SK-N-SH (cell line): ENCODE data around the gene YARS1. TPM values are rescaled to one million over a fixed set of nuclear protein-coding genes. Genes with fewer than 3 reads are reported as not detected.

ENCODE experiments used
- CTCF ChIA-PET: fragments of 300-600, 350-600 bp; formaldehyde crosslinking; extraction: SDS; loops from one replicate; lab custom pipeline; 2021; lab: Yijun Ruan, JAX
- POLR2A ChIA-PET: fragments of 350-600 bp; sonication (Branson Sonifier 250); formaldehyde crosslinking; extraction: SDS; loops from one replicate; lab custom pipeline; 2020; ENCODE audit warnings: antibody characterized with exemption, inconsistent platforms; lab: Yijun Ruan, JAX
- DNase-seq: peaks from one replicate; pipeline ENCODE4 v3.0.0; 2012
- H2AFZ ChIP-seq: fragments of 200-600 bp; sonication (generic); 2 replicates; pipeline ENCODE4 v1.8.1; 2016; ENCODE audit warnings: antibody characterized with exemption, mild to moderate bottlenecking, low read depth
- H3F3A ChIP-seq: fragments of 200-600 bp; sonication (generic); replicated peaks from 2 replicates; pipeline ENCODE3; 2016; ENCODE audit warnings: antibody characterized with exemption, mild to moderate bottlenecking; ENCODE audit not compliant: insufficient read depth
- H3K27ac ChIP-seq, 2 experiments: fragments of 200-500 bp in 1 of 2; fragments of 200-600 bp in 1 of 2; sonication (Bioruptor generic) in 1 of 2; sonication (generic), shearing (Covaris generic) in 1 of 2; 2 replicates each; pipeline versions ENCODE4 v1.5.1 to v1.6.1; 2014 to 2016; ENCODE audit warnings: low read depth in 2 of 2, inconsistent platforms in 1 of 2, low read length in 1 of 2, mild to moderate bottlenecking in 1 of 2, mixed read lengths in 1 of 2
- H3K27me3 ChIP-seq: fragments of 200-600 bp; sonication (generic), shearing (Covaris generic); 2 replicates; pipeline ENCODE4 v1.6.1; 2016; ENCODE audit warnings: mixed run types; ENCODE audit not compliant: insufficient read depth
- H3K36me3 ChIP-seq, 2 experiments: fragments of 200-500 bp in 1 of 2; fragments of 200-600 bp in 1 of 2; sonication (Bioruptor generic) in 1 of 2; sonication (generic) in 1 of 2; replicated peaks in 1 of 2; 2 replicates each; pipeline versions ENCODE3 to v1.5.1; 2014 to 2016; ENCODE audit warnings: low read length in 1 of 2, mild to moderate bottlenecking in 1 of 2; ENCODE audit not compliant: insufficient read depth in 2 of 2, control insufficient read depth in 1 of 2
- H3K4me1 ChIP-seq, 2 experiments: fragments of 200-500 bp in 1 of 2; fragments of 200-600 bp in 1 of 2; sonication (Bioruptor generic) in 1 of 2; sonication (generic), shearing (Covaris generic) in 1 of 2; 2 replicates each; pipeline versions ENCODE4 v1.5.1 to v1.6.1; 2014 to 2016; ENCODE audit warnings: low read depth in 1 of 2, low read length in 1 of 2, mixed run types in 1 of 2; ENCODE audit not compliant: insufficient read depth in 2 of 2, control insufficient read depth in 1 of 2
- H3K4me2 ChIP-seq: fragments of 200-600 bp; sonication (generic), shearing (Covaris generic); 2 replicates; pipeline ENCODE4 v1.6.1; 2017; ENCODE audit warnings: mixed run types
- H3K4me3 ChIP-seq, 2 experiments: fragments of 200-500 bp in 1 of 2; fragments of 200-600 bp in 1 of 2; sonication (Bioruptor generic) in 1 of 2; sonication (generic), shearing (Covaris generic) in 1 of 2; 2 replicates each; pipeline versions ENCODE4 v1.5.1 to v1.8.1; 2014 to 2016; ENCODE audit warnings: low read depth in 2 of 2, inconsistent platforms in 1 of 2, low read length in 1 of 2, mild to moderate bottlenecking in 1 of 2, mixed read lengths in 1 of 2, moderate library complexity in 1 of 2
- H3K79me2 ChIP-seq: fragments of 200-600 bp; sonication (generic); 2 replicates; pipeline ENCODE4 v1.8.1; 2017; ENCODE audit warnings: mild to moderate bottlenecking; ENCODE audit not compliant: insufficient read depth
- H3K9ac ChIP-seq: fragments of 200-600 bp; sonication (generic); 2 replicates; pipeline ENCODE4 v1.6.1; 2017; ENCODE audit warnings: mixed run types
- H3K9me2 ChIP-seq: fragments of 200-600 bp; sonication (generic); 2 replicates; pipeline ENCODE4 v1.6.1; 2017; ENCODE audit warnings: mixed run types
- H3K9me3 ChIP-seq: fragments of 200-600 bp; sonication (generic); 2 replicates; pipeline ENCODE4 v1.6.1; 2017; ENCODE audit warnings: mixed run types, mild to moderate bottlenecking, moderate library complexity
- H4K20me1 ChIP-seq: fragments of 200-600 bp; sonication (generic); 2 replicates; pipeline ENCODE4 v1.6.1; 2017; ENCODE audit warnings: mild to moderate bottlenecking, mixed run types; ENCODE audit not compliant: insufficient read depth
- ELF1 ChIP-seq: IDR thresholded peaks from 2 replicates; pipeline ENCODE4 v1.4.0; 2012
- FOSL2 ChIP-seq: IDR thresholded peaks from 2 replicates; pipeline ENCODE4 v1.4.0; 2012; ENCODE audit warnings: low read depth, mild to moderate bottlenecking, moderate library complexity, borderline replicate concordance
- FOXM1 ChIP-seq: IDR thresholded peaks from 2 replicates; pipeline ENCODE4 v1.4.0; 2012; ENCODE audit warnings: low read depth, mild to moderate bottlenecking
- JUND ChIP-seq: IDR thresholded peaks from 2 replicates; pipeline ENCODE4 v1.4.0; 2012
- MEF2A ChIP-seq: IDR thresholded peaks from 2 replicates; pipeline ENCODE4 v1.4.0; 2012; ENCODE audit warnings: low read depth, borderline replicate concordance
- MXI1 ChIP-seq: IDR thresholded peaks from 2 replicates; pipeline ENCODE4 v1.6.1; 2012; ENCODE audit warnings: mild to moderate bottlenecking, low read depth, low read length, improper control_type of control experiment
- NFIC ChIP-seq: IDR thresholded peaks from 2 replicates; pipeline ENCODE4 v1.4.0; 2012; ENCODE audit warnings: borderline replicate concordance
- NRF1 ChIP-seq: IDR thresholded peaks from 2 replicates; pipeline ENCODE4 v1.6.1; 2012; ENCODE audit warnings: low read depth, mild to moderate bottlenecking, low read length
- RCOR1 ChIP-seq: fragments of 150-350 bp; IDR thresholded peaks from 2 replicates; pipeline ENCODE4 v1.6.1; 2017; ENCODE audit warnings: antibody characterized with exemption, low read length
- RFX5 ChIP-seq: IDR thresholded peaks from 2 replicates; pipeline ENCODE4 v1.6.1; 2012; ENCODE audit warnings: mild to moderate bottlenecking, improper control_type of control experiment, low read length
- RXRA ChIP-seq: IDR thresholded peaks from 2 replicates; pipeline ENCODE4 v1.4.0; 2012; ENCODE audit warnings: low read depth, mild to moderate bottlenecking, borderline replicate concordance
- SIN3A ChIP-seq: IDR thresholded peaks from 2 replicates; pipeline ENCODE4 v1.6.1; 2012; ENCODE audit warnings: low read depth, mild to moderate bottlenecking, low read length, moderate library complexity, borderline replicate concordance
- TCF12 ChIP-seq: IDR thresholded peaks from 2 replicates; pipeline ENCODE4 v1.4.0; 2012
- YY1 ChIP-seq: IDR thresholded peaks from 2 replicates; pipeline ENCODE4 v1.4.0; 2012; ENCODE audit warnings: low read depth, mild to moderate bottlenecking
- WGBS: methylation state at CpG from one replicate; pipeline ENCODE4 v1.1.6; 2017; ENCODE audit warnings: low lambda C conversion rate; 5-methylcytosine and 5-hydroxymethylcytosine counted together
- polyA plus RNA-seq, 3 experiments: library from polyadenylated mRNA; depleted of rRNA; stranded (reverse); fragments of >200 nt; gene quantifications; 2 replicates each; pipeline ENCODE4 v1.2.3, GENCODE V29; 2012
- TF ChIP-seq, protein P1 (sequence below): fragments of 150-350 bp; IDR thresholded peaks from 2 replicates; pipeline ENCODE4 v1.6.1; 2016; ENCODE audit warnings: mild to moderate bottlenecking, low read depth, low read length
- TF ChIP-seq, protein P2 (sequence below): IDR thresholded peaks from 2 replicates; pipeline ENCODE4 v1.6.1; 2012; ENCODE audit warnings: mild to moderate bottlenecking, low read depth, low read length, moderate library complexity
- TF ChIP-seq, protein P3 (sequence below): IDR thresholded peaks from 2 replicates; pipeline ENCODE4 v1.4.0; 2012; ENCODE audit warnings: low read depth, borderline replicate concordance
- TF ChIP-seq, protein P4 (sequence below): IDR thresholded peaks from 2 replicates; pipeline ENCODE4; 2012

YARS1 gene
- polyA plus RNA-seq, 1 of the 3 experiments (the other 2 are of a cell fraction): 46.3 TPM

DNA sequence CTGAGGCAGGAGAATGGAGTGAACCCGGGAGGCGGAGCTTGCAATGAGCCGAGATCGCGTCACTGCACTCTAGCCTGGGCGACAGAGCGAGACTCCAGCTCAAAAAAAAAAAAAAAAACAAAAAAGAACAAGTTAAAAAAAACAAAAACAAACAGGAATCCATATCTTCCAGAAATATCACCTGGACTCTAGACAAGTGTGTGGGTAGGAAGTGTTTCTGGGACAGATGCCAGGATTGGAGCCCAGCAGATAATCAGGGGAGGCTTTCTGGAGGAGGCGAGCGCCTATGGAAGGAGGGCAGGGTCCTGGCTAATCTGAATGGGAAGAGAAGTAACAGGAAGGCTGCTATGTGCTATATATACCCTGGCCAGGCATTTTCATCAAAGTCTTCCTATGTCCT lies 71.0 kb downstream of the YARS1 start:
- TF ChIP-seq, protein P1, sequence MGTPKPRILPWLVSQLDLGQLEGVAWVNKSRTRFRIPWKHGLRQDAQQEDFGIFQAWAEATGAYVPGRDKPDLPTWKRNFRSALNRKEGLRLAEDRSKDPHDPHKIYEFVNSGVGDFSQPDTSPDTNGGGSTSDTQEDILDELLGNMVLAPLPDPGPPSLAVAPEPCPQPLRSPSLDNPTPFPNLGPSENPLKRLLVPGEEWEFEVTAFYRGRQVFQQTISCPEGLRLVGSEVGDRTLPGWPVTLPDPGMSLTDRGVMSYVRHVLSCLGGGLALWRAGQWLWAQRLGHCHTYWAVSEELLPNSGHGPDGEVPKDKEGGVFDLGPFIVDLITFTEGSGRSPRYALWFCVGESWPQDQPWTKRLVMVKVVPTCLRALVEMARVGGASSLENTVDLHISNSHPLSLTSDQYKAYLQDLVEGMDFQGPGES: no peak
- TF ChIP-seq MEF2A: no peak
- TF ChIP-seq, protein P2, sequence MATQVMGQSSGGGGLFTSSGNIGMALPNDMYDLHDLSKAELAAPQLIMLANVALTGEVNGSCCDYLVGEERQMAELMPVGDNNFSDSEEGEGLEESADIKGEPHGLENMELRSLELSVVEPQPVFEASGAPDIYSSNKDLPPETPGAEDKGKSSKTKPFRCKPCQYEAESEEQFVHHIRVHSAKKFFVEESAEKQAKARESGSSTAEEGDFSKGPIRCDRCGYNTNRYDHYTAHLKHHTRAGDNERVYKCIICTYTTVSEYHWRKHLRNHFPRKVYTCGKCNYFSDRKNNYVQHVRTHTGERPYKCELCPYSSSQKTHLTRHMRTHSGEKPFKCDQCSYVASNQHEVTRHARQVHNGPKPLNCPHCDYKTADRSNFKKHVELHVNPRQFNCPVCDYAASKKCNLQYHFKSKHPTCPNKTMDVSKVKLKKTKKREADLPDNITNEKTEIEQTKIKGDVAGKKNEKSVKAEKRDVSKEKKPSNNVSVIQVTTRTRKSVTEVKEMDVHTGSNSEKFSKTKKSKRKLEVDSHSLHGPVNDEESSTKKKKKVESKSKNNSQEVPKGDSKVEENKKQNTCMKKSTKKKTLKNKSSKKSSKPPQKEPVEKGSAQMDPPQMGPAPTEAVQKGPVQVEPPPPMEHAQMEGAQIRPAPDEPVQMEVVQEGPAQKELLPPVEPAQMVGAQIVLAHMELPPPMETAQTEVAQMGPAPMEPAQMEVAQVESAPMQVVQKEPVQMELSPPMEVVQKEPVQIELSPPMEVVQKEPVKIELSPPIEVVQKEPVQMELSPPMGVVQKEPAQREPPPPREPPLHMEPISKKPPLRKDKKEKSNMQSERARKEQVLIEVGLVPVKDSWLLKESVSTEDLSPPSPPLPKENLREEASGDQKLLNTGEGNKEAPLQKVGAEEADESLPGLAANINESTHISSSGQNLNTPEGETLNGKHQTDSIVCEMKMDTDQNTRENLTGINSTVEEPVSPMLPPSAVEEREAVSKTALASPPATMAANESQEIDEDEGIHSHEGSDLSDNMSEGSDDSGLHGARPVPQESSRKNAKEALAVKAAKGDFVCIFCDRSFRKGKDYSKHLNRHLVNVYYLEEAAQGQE: no peak
- TF ChIP-seq RXRA: no peak
- TF ChIP-seq JUND: no peak
- TF ChIP-seq NFIC: no peak
- no peak for TF ChIP-seq MXI1
- TF ChIP-seq RCOR1: no peak
- no peak for TF ChIP-seq RFX5
- TF ChIP-seq FOXM1: no peak
- TF ChIP-seq, protein P3, sequence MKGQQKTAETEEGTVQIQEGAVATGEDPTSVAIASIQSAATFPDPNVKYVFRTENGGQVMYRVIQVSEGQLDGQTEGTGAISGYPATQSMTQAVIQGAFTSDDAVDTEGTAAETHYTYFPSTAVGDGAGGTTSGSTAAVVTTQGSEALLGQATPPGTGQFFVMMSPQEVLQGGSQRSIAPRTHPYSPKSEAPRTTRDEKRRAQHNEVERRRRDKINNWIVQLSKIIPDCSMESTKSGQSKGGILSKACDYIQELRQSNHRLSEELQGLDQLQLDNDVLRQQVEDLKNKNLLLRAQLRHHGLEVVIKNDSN: no peak
- no peak for TF ChIP-seq ELF1
- TF ChIP-seq YY1: no peak
- no peaks in the 10 kb centered on the region for H3K9me2 ChIP-seq
- no peaks in the 10 kb centered on the region for H4K20me1 ChIP-seq
- ChIA-PET CTCF (interaction anchor here (1.0 to 3.3 kb wide), 4 partner anchors 10 to 34 kb away, joined by 3 to 12 read pairs (median 12); no protein-coding TSS in a partner anchor), POLR2A (interaction anchor here (1.4 kb wide), 1 partner anchor 13 kb away, joined by 3 read pairs; no protein-coding TSS in a partner anchor)
- H3K79me2 ChIP-seq: peaks cover 6% of the 10 kb centered on the region; the same call in 1 of the 2 replicates
- no peak overlapping the region for H3K4me2 ChIP-seq
- no peak overlapping the region for H3K27ac ChIP-seq
- H3F3A ChIP-seq: peaks cover 3% of the 10 kb centered on the region
- H3K36me3 ChIP-seq: no peaks in the 10 kb centered on the region
- no peak overlapping the region for H3K4me3 ChIP-seq
- no peaks in the 10 kb centered on the region for H3K27me3 ChIP-seq
- H2AFZ ChIP-seq: no peak overlapping the region
- WGBS: 91% methylated on average over 9 of the region's 9 CpGs
- no peak for DNase-seq
- H3K9me3 ChIP-seq: no peaks in the 10 kb centered on the region
- peaks cover 0 to 14% of the 10 kb centered on the region in 2 experiments; a peak in 1 of 4 replicates for H3K4me1 ChIP-seq
- no peak overlapping the region for H3K9ac ChIP-seq

DNA sequence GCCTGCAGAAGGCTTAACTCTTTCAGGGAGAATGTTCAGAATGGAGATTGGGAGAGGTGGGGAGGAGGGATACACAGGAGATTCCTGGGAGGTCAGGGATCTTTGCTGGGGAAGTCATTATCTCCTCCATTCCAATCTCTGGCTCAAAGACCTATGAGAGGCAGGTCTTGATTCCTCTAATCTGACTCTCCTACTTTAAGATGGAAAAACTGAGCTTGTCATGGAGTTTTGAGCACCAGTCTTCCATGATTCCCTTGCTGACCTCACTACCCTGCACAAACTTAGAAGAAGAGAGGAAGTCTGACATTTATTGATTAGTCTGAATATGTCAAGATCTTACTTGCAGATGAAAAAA lies 73.1 kb downstream of the YARS1 start:
- Histone ChIP-seq H3K4me2 (no peak overlapping the region), H3K79me2 (peaks cover 6% of the 10 kb centered on the region; the same call in 1 of the 2 replicates)
- TF ChIP-seq NRF1 (no peak), FOSL2 (no peak), YY1 (no peak), RXRA (no peak), TCF12 (no peak), SIN3A (no peak)
- TF ChIP-seq, protein P2: no peak
- TF ChIP-seq, protein P4, sequence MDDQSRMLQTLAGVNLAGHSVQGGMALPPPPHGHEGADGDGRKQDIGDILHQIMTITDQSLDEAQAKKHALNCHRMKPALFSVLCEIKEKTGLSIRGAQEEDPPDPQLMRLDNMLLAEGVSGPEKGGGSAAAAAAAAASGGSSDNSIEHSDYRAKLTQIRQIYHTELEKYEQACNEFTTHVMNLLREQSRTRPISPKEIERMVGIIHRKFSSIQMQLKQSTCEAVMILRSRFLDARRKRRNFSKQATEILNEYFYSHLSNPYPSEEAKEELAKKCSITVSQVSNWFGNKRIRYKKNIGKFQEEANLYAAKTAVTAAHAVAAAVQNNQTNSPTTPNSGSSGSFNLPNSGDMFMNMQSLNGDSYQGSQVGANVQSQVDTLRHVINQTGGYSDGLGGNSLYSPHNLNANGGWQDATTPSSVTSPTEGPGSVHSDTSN: no peak

More for the DNA sequence above, 73.1 kb downstream of the YARS1 start:
- Histone ChIP-seq H3K9me2 (no peaks in the 10 kb centered on the region), H3K4me3 (no peak overlapping the region), H3K9me3 (no peaks in the 10 kb centered on the region), H2AFZ (no peak overlapping the region), H3K9ac (no peak overlapping the region), H3F3A (peaks cover 3% of the 10 kb centered on the region), H3K27ac (no peak overlapping the region), H4K20me1 (no peaks in the 10 kb centered on the region), H3K27me3 (no peaks in the 10 kb centered on the region), H3K4me1 (peaks cover 0 to 23% of the 10 kb centered on the region in 2 experiments; a peak in 1 of 4 replicates), H3K36me3 (no peaks in the 10 kb centered on the region)
- ChIA-PET POLR2A (no interaction called here), CTCF (interaction anchor here (1.2 to 3.3 kb wide), 5 partner anchors 12 to 129 kb away, joined by 3 to 12 read pairs (median 8); no protein-coding TSS in a partner anchor)
- no peak for DNase-seq
